Cardiac muscle cell (in vitro differentiated cells and primary cell): ENCODE results near the gene MYOCD. TPM values are rescaled to one million over a fixed set of nuclear protein-coding genes. Genes with fewer than 3 reads are reported as not detected.

Experiments used
- DNase-seq, 2 donors: peaks; one replicate each; pipeline versions ENCODE4 v3.0.0 to v3.0.0-alpha.2; 2010 to 2017; ENCODE audit warnings: low read depth in 1 of 2, low spot score in 1 of 2
- H3K27ac ChIP-seq: fragments of 200-600 bp; sonication (generic); 2 replicates; pipeline ENCODE4 v1.5.1; 2016
- H3K27me3 ChIP-seq: fragments of 200-600 bp; sonication (generic); 2 replicates; pipeline ENCODE4 v1.6.0; 2016; ENCODE audit warnings: control low read depth
- H3K36me3 ChIP-seq: fragments of 200-600 bp; sonication (generic); 2 replicates; pipeline ENCODE4 v1.5.1; 2016; ENCODE audit warnings: control low read depth
- H3K4me1 ChIP-seq: fragments of 200-600 bp; sonication (generic); 2 replicates; pipeline ENCODE4 v1.8.1; 2017; ENCODE audit warnings: low read depth, mild to moderate bottlenecking, mixed run types
- H3K4me3 ChIP-seq: fragments of 200-600 bp; sonication (generic); 2 replicates; pipeline ENCODE4 v1.5.1; 2016; ENCODE audit warnings: mild to moderate bottlenecking
- H3K9me3 ChIP-seq: fragments of 200-600 bp; sonication (generic); 2 replicates; pipeline ENCODE4 v1.5.1; 2017; ENCODE audit warnings: low read depth, mild to moderate bottlenecking, control low read depth
- CTCF ChIP-seq: IDR thresholded peaks from 2 replicates; pipeline ENCODE4 v1.5.1; 2012; ENCODE audit warnings: low read depth, mild to moderate bottlenecking, low read length
- polyA plus RNA-seq: library from polyadenylated mRNA; unstranded; fragments of >200 nt; fragmentation: Nextera tagmentation; extraction: Ambion mirVana; gene quantifications from 2 replicates; pipeline ENCODE4 v1.2.1, GENCODE V29; 2016
- total RNA-seq: library from RNA; depleted of rRNA; stranded (reverse); fragments of >200 nt; gene quantifications from 2 replicates; pipeline ENCODE4 v1.2.3, GENCODE V29; 2016

MYOCD gene
- total and polyA plus RNA-seq, 2 experiments from 2014 or later = 70.8 to 160 TPM

- H3K9me3 ChIP-seq = no peaks in the 10 kb centered on the region
- TF ChIP-seq CTCF = no peak
- DNase-seq = peak in 1 of 2 donors; percentile 11
- H3K4me3 ChIP-seq = no peak overlapping the region
- H3K27me3 ChIP-seq = no peaks in the 10 kb centered on the region
- peaks cover 38% of the 10 kb centered on the region for H3K4me1 ChIP-seq
- H3K36me3 ChIP-seq = no peaks in the 10 kb centered on the region
- H3K27ac ChIP-seq = no peak overlapping the region
These were observed 45.4 kb upstream of the MYOCD start for GRCh38 chr17:12620200-12620720.

DNA sequence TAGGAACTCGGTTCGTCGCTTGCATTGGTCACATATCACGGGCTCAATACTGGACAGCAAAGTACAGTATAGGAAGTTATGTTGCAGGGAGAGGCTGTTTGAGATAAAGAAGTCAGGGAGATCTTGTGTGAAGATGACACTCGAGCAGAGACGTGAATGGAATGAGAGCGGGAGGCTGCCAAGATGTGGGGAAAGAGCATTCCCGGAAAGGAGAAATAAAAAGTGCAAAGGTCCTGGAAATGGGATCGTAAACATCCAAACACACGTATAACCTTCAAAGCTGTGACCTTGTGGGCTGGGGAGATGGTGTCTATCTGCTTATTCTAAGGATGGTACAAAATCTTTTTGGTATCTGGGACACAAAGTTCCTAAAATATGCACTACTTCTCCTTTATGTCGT is 43.0 kb upstream of the MYOCD start:
- H3K27me3 ChIP-seq = no peaks in the 10 kb centered on the region
- peak overlapping the region; percentile 80 for H3K27ac ChIP-seq
- peak in 1 of 2 donors; percentile 26 for DNase-seq
- H3K36me3 ChIP-seq = no peaks in the 10 kb centered on the region
- H3K4me3 ChIP-seq = no peak overlapping the region
- no peak for TF ChIP-seq CTCF
- no peaks in the 10 kb centered on the region for H3K9me3 ChIP-seq
- H3K4me1 ChIP-seq = peaks cover 45% of the 10 kb centered on the region

GRCh38 chr17:12623220-12623848 is 42.4 kb upstream of the MYOCD start:
- no peaks in the 10 kb centered on the region for H3K9me3 ChIP-seq
- no peak for TF ChIP-seq CTCF
- H3K27ac ChIP-seq = peak overlapping the region; percentile 80
- no peaks in the 10 kb centered on the region for H3K27me3 ChIP-seq
- H3K4me1 ChIP-seq = peaks cover 51% of the 10 kb centered on the region
- H3K36me3 ChIP-seq = no peaks in the 10 kb centered on the region
- no peak overlapping the region for H3K4me3 ChIP-seq
- DNase-seq = peak in 1 of 2 donors; percentile 77

GRCh38 chr17:12624211-12624610 is 41.5 kb upstream of the MYOCD start:
- H3K4me3 ChIP-seq = no peak overlapping the region
- H3K4me1 ChIP-seq = peaks cover 51% of the 10 kb centered on the region
- H3K9me3 ChIP-seq = no peaks in the 10 kb centered on the region
- peak overlapping the region; percentile 80 for H3K27ac ChIP-seq
- H3K36me3 ChIP-seq = no peaks in the 10 kb centered on the region
- no peaks in the 10 kb centered on the region for H3K27me3 ChIP-seq
- DNase-seq = no peak
- no peak for TF ChIP-seq CTCF

DNA sequence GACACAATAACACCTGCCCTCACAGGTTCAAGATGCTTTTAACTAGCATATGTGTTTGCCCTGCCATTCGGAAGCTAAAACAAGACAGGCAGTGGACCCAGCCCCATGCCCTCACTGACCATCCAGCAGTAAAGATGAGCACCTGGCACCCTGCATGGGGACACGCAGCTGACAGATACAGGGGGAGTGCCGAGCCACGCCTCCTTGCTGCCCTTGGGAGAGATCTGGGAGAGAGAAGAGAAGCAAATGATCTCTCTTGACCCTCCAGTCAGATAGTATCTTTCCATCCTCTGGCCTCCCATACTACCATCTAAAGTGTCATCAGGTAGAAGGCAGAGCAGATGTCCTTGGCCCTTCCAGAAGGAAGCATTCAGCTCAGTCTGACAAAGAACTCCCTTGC is 40.6 kb upstream of the MYOCD start:
- no peak overlapping the region for H3K27ac ChIP-seq
- DNase-seq = no peak
- H3K9me3 ChIP-seq = no peaks in the 10 kb centered on the region
- no peaks in the 10 kb centered on the region for H3K27me3 ChIP-seq
- no peak for TF ChIP-seq CTCF
- no peak overlapping the region for H3K4me3 ChIP-seq
- H3K36me3 ChIP-seq = no peaks in the 10 kb centered on the region
- H3K4me1 ChIP-seq = peaks cover 51% of the 10 kb centered on the region
